HEK293 (cell line): ENCODE measurements around the gene ARF3.

Source experiments
- EGR2 ChIP-seq: fragments of 450-650 bp; formaldehyde crosslinking; IDR thresholded peaks from 2 replicates; pipeline ENCODE4 v1.5.1; 2016; ENCODE audit warnings: low read depth, missing biosample characterization, missing genetic modification characterization
- OVOL3 ChIP-seq: fragments of 450-650 bp; formaldehyde crosslinking; IDR thresholded peaks from 2 replicates; pipeline ENCODE4 v1.5.1; 2016; ENCODE audit warnings: missing biosample characterization, missing genetic modification characterization
- SETDB1 ChIP-seq: IDR thresholded peaks from one replicate; pipeline ENCODE4 v1.6.1; 2017; ENCODE audit warnings: mild to moderate bottlenecking, low read length, moderate library complexity, mixed read lengths; ENCODE audit not compliant: insufficient read length
- ZBTB20 ChIP-seq: fragments of 450-650 bp; formaldehyde crosslinking; IDR thresholded peaks from 2 replicates; pipeline ENCODE4 v1.5.1; 2016; ENCODE audit warnings: missing biosample characterization, missing genetic modification characterization
- ZBTB8A ChIP-seq: fragments of 450-650 bp; formaldehyde crosslinking; IDR thresholded peaks from 2 replicates; pipeline ENCODE4 v1.5.1; 2016; ENCODE audit warnings: missing biosample characterization, missing genetic modification characterization
- ZNF19 ChIP-seq: fragments of 450-650 bp; formaldehyde crosslinking; IDR thresholded peaks from 2 replicates; pipeline ENCODE4; 2016; ENCODE audit warnings: missing biosample characterization, missing genetic modification characterization, low read depth
- ZNF311 ChIP-seq: fragments of 450-650 bp; formaldehyde crosslinking; IDR thresholded peaks from 2 replicates; pipeline ENCODE4 v1.5.1; 2017; ENCODE audit warnings: missing biosample characterization, missing genetic modification characterization, borderline replicate concordance
- ZNF426 ChIP-seq: fragments of 450-650 bp; formaldehyde crosslinking; IDR thresholded peaks from 2 replicates; pipeline ENCODE4 v1.5.1; 2017; ENCODE audit warnings: missing biosample characterization, missing genetic modification characterization, mild to moderate bottlenecking, inconsistent platforms, moderate library complexity
- ZNF768 ChIP-seq: fragments of 450-650 bp; formaldehyde crosslinking; IDR thresholded peaks from 2 replicates; pipeline ENCODE4 v1.5.1; 2018; ENCODE audit warnings: missing biosample characterization, mild to moderate bottlenecking, missing genetic modification characterization
- TF ChIP-seq, protein P1 (sequence below): fragments of 450-650 bp; formaldehyde crosslinking; IDR thresholded peaks from 2 replicates; pipeline ENCODE4 v1.5.1; 2016; ENCODE audit warnings: missing biosample characterization, missing genetic modification characterization
- TF ChIP-seq, protein P2 (sequence below): fragments of 450-650 bp; formaldehyde crosslinking; IDR thresholded peaks from 2 replicates; pipeline ENCODE4 v1.5.1; 2016; ENCODE audit warnings: missing biosample characterization, missing genetic modification characterization

DNA sequence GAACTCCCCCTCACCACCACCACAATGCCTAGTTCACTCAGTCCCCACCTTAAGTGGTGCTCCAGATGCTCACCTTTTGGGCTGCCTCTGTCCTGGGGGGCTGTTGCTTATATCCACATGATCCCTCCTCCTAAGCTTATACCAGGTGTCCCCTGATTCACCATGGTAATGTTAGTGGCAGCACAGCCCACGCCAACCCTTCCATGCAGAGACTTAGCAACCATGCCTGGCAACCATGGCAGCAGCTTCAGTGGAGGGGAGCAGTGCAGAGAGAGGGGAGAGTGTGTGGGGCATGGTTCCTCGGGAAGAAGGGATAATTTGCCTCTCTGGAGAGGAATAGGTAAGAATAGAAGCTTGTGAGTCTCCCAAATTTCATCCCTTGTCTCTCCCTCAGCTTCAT, 43.1 kb upstream of the ARF3 start:
- TF ChIP-seq ZNF19 (tag by site-specific recombination) (no peak), SETDB1 (no peak), ZNF311 (no peak), EGR2 (tag by site-specific recombination) (no peak), ZNF426 (tag by site-specific recombination) (no peak), ZBTB8A (tag by site-specific recombination) (no peak), OVOL3 (tag by site-specific recombination) (no peak), ZNF768 (no peak), ZBTB20 (tag by site-specific recombination) (no peak)
- TF ChIP-seq, protein P1, sequence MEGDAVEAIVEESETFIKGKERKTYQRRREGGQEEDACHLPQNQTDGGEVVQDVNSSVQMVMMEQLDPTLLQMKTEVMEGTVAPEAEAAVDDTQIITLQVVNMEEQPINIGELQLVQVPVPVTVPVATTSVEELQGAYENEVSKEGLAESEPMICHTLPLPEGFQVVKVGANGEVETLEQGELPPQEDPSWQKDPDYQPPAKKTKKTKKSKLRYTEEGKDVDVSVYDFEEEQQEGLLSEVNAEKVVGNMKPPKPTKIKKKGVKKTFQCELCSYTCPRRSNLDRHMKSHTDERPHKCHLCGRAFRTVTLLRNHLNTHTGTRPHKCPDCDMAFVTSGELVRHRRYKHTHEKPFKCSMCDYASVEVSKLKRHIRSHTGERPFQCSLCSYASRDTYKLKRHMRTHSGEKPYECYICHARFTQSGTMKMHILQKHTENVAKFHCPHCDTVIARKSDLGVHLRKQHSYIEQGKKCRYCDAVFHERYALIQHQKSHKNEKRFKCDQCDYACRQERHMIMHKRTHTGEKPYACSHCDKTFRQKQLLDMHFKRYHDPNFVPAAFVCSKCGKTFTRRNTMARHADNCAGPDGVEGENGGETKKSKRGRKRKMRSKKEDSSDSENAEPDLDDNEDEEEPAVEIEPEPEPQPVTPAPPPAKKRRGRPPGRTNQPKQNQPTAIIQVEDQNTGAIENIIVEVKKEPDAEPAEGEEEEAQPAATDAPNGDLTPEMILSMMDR (tag by site-specific recombination) = no peak
- TF ChIP-seq, protein P2, sequence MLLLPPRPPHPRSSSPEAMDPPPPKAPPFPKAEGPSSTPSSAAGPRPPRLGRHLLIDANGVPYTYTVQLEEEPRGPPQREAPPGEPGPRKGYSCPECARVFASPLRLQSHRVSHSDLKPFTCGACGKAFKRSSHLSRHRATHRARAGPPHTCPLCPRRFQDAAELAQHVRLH (tag by site-specific recombination) = no peak
